CD14-positive monocyte (primary cell): ENCODE data around the gene CDKAL1. TPM values are rescaled to one million over a fixed set of nuclear protein-coding genes. Genes with fewer than 3 reads are reported as not detected.

ENCODE experiments used
- DNase-seq, 3 donors: peaks; one replicate each; pipeline ENCODE4 v3.0.0-alpha.2; 2011 to 2022
- H2AFZ ChIP-seq: 2 replicates; pipeline ENCODE4 v1.6.0; 2012; ENCODE audit warnings: mild to moderate bottlenecking, low read depth, low read length, inconsistent platforms; ENCODE audit not compliant: insufficient read depth, poor library complexity, severe bottlenecking
- H3K27ac ChIP-seq, 2 donors: 1 replicate in 1 of 2; 2 replicates in 1 of 2; pipeline ENCODE4 v1.5.1; 2012 to 2013; ENCODE audit warnings: low read length in 2 of 2, control low read depth in 1 of 2, inconsistent platforms in 1 of 2, low read depth in 1 of 2, mild to moderate bottlenecking in 1 of 2
- H3K27me3 ChIP-seq, 2 donors: one replicate each; pipeline versions ENCODE4 v1.6.0 to v1.6.1; 2011 to 2013; ENCODE audit warnings: low read length in 2 of 2; ENCODE audit not compliant: control insufficient read depth in 2 of 2, insufficient read depth in 2 of 2
- H3K36me3 ChIP-seq, 2 donors: replicated peaks in 1 of 2; 1 replicate in 1 of 2; 2 replicates in 1 of 2; pipeline versions ENCODE4 v1.5.1 to v1.6.1; 2012 to 2013; ENCODE audit warnings: low read length in 2 of 2, control low read depth in 1 of 2, inconsistent platforms in 1 of 2, mild to moderate bottlenecking in 1 of 2; ENCODE audit not compliant: insufficient read depth in 2 of 2, control insufficient read depth in 1 of 2
- H3K4me1 ChIP-seq, 2 donors: 1 replicate in 1 of 2; 2 replicates in 1 of 2; pipeline versions ENCODE4 v1.5.1 to v1.6.1; 2012 to 2013; ENCODE audit warnings: low read length in 2 of 2, control low read depth in 1 of 2, inconsistent platforms in 1 of 2, mild to moderate bottlenecking in 1 of 2, moderate library complexity in 1 of 2; ENCODE audit not compliant: insufficient read depth in 2 of 2, control insufficient read depth in 1 of 2
- H3K4me2 ChIP-seq: replicated peaks from 2 replicates; pipeline ENCODE3; 2012; ENCODE audit warnings: low read length, moderate library complexity, mild to moderate bottlenecking; ENCODE audit not compliant: poor library complexity, severe bottlenecking; ENCODE audit errors: extremely low read depth
- H3K4me3 ChIP-seq, 3 experiments: fragments of 200-600 bp in 1 of 3; sonication (generic) in 1 of 3; replicated peaks in 1 of 3; 1 replicate in 2 of 3; 2 replicates in 1 of 3; pipeline ENCODE4 v1.5.1; 2011 to 2013; ENCODE audit warnings: low read length in 3 of 3, mild to moderate bottlenecking in 3 of 3, control low read depth in 2 of 3, low read depth in 2 of 3, inconsistent platforms in 1 of 3, moderate library complexity in 1 of 3
- H3K79me2 ChIP-seq: 2 replicates; pipeline ENCODE4 v1.6.0; 2012; ENCODE audit warnings: mild to moderate bottlenecking, control low read depth, inconsistent platforms, low read length, moderate library complexity; ENCODE audit not compliant: insufficient read depth
- H3K9ac ChIP-seq: 2 replicates; pipeline ENCODE4 v1.6.0; 2017; ENCODE audit warnings: low read length, mild to moderate bottlenecking; ENCODE audit not compliant: insufficient read depth, poor library complexity, severe bottlenecking
- H3K9me3 ChIP-seq, 2 donors: replicated peaks in 1 of 2; 1 replicate in 1 of 2; 2 replicates in 1 of 2; pipeline versions ENCODE4 v1.5.1 to v1.6.1; 2012 to 2013; ENCODE audit warnings: low read length in 2 of 2, control low read depth in 1 of 2; ENCODE audit not compliant: control insufficient read depth in 1 of 2, insufficient read depth in 1 of 2
- H4K20me1 ChIP-seq: 2 replicates; pipeline ENCODE4 v1.6.0; 2012; ENCODE audit warnings: mild to moderate bottlenecking, low read length, control low read depth, moderate library complexity; ENCODE audit not compliant: insufficient read depth
- H3K27ac Mint-ChIP-seq, 7 donors: one replicate each; pipeline ENCODE4 v1.8.0; 2020; ENCODE audit warnings: mild to moderate bottlenecking in 7 of 7, mixed read lengths in 7 of 7, moderate library complexity in 6 of 7, inconsistent platforms in 2 of 7
- H3K27me3 Mint-ChIP-seq, 3 donors: one replicate each; pipeline ENCODE4 v1.8.0; 2021 to 2022; ENCODE audit warnings: low read depth in 3 of 3, mild to moderate bottlenecking in 3 of 3, mixed read lengths in 3 of 3, moderate library complexity in 3 of 3, inconsistent platforms in 1 of 3
- H3K36me3 Mint-ChIP-seq, 2 donors: one replicate each; pipeline ENCODE4 v1.8.0; 2020; ENCODE audit warnings: mixed read lengths in 2 of 2, inconsistent platforms in 1 of 2, mild to moderate bottlenecking in 1 of 2
- H3K4me1 Mint-ChIP-seq: one replicate; pipeline ENCODE4 v1.8.0; 2020; ENCODE audit warnings: mild to moderate bottlenecking, mixed read lengths
- H3K4me3 Mint-ChIP-seq, 2 donors: one replicate each; pipeline ENCODE4 v1.8.0; 2020; ENCODE audit warnings: mild to moderate bottlenecking in 2 of 2, mixed read lengths in 2 of 2, moderate library complexity in 1 of 2
- H3K9me3 Mint-ChIP-seq, 7 donors: one replicate each; pipeline ENCODE4 v1.8.0; 2020 to 2022; ENCODE audit warnings: mixed read lengths in 7 of 7, mild to moderate bottlenecking in 6 of 7, moderate library complexity in 6 of 7, inconsistent platforms in 2 of 7
- CTCF ChIP-seq: fragments of 200-600 bp; IDR thresholded peaks from one replicate; pipeline ENCODE4 v1.8.0; 2022; ENCODE audit warnings: antibody characterized with exemption, mild to moderate bottlenecking
- WGBS: methylation state at CpG from one replicate; pipeline ENCODE4 v1.1.5; 2013; ENCODE audit warnings: missing lambda C conversion rate; ENCODE audit not compliant: insufficient coverage; 5-methylcytosine and 5-hydroxymethylcytosine counted together
- intact Hi-C, 2 donors: fragments of 100-400 bp; cut with micrococcal nuclease; formaldehyde crosslinking; loops; one replicate each; pipeline versions ENCODE4 v1.15.0 to v1.15.1; 2023
- polyA plus RNA-seq, 3 donors: library from polyadenylated mRNA; depleted of rRNA in 1 of 3; unstranded in 2 of 3; stranded (reverse) in 1 of 3; fragments of 300-500 nt in 2 of 3; fragments of >200 nt in 1 of 3; fragmentation: Illumina TruSeq in 2 of 3; gene quantifications; 1 replicate in 2 of 3; 2 replicates in 1 of 3; pipeline ENCODE4 v1.2.3, GENCODE V29; 2012 to 2021

The CDKAL1 gene
- polyA plus RNA-seq, 3 donors, result 3.2 to 12.4 (median 8.3) TPM

DNA sequence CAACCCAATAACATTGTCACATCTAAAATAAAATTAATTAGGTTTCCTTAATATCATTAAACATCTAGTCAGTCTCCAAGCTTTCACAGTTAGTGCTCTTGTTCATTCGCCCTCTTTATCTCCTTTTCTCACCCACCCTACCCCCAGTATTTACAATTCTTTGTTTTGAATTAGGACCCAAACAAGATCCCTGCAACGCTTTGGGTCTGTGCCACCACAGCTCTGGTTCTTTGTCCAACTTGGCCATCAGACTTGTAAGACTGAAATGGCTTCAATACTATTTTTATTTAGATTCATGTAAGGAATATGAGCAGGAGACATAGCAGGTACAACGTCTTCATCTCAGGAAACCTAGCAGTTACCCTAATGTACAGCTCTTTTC lies 276.5 kb downstream of the CDKAL1 start:
- no peak overlapping the region for H3K9ac ChIP-seq
- no peaks in the 10 kb centered on the region for H3K9me3 ChIP-seq
- no peaks in the 10 kb centered on the region for H4K20me1 ChIP-seq
- H3K27ac ChIP-seq, result no peak overlapping the region
- no peak overlapping the region for H3K4me2 ChIP-seq
- H2AFZ ChIP-seq, result no peak overlapping the region
- no peak overlapping the region for H3K4me3 ChIP-seq
- H3K79me2 ChIP-seq, result no peaks in the 10 kb centered on the region
- peaks cover 0 to 12% (median 5%) of the 10 kb centered on the region in 7 donors for H3K9me3 Mint-ChIP-seq
- intact Hi-C loops, result no loop called here
- H3K4me3 Mint-ChIP-seq, result no peak overlapping the region
- no peaks in the 10 kb centered on the region for H3K4me1 ChIP-seq
- H3K4me1 Mint-ChIP-seq, result no peaks in the 10 kb centered on the region
- WGBS, result 100% methylated on average over 1 of the region's 3 CpGs
- no peak overlapping the region for H3K27ac Mint-ChIP-seq
- TF ChIP-seq CTCF, result no peak
- H3K36me3 ChIP-seq, result no peaks in the 10 kb centered on the region
- H3K27me3 ChIP-seq, result no peaks in the 10 kb centered on the region
- peaks cover 5 to 9% of the 10 kb centered on the region in 2 donors for H3K36me3 Mint-ChIP-seq
- H3K27me3 Mint-ChIP-seq, result no peaks in the 10 kb centered on the region
- no peak for DNase-seq

DNA sequence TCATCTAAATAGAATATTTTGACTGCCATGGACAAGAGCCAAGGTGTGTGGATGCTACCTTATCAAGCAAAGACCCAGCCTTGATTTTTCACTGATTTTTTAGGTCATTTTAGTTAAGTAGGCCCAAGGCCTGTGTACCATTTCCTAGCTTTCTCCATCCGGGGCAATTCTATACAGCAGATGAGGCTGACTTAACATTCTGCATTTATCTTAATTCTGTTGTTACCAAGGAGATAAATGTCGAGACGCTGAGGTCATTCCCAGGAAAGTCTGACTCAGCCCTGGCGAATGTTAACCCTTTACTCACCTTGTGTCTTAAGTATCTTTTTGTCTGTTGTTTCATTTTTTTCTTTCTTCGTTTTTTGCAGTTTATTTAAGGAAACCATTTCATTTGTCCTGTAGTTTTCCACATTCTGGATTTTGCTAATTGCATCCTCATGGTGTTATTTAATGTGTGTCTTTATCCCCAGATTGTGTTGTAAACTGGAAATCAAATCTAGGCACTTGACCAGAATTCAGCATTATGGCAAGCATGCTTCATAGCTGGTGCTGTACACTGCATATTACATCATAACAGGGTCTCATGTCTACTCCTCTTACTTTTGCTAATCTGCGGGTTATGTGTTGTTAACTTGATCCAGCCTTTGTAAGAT lies 277.0 kb downstream of the CDKAL1 start:
- no peaks in the 10 kb centered on the region for H3K27me3 Mint-ChIP-seq
- no peak for DNase-seq
- no peaks in the 10 kb centered on the region for H3K9me3 ChIP-seq
- H3K27ac Mint-ChIP-seq, result no peak overlapping the region
- H3K79me2 ChIP-seq, result no peaks in the 10 kb centered on the region
- no peak for TF ChIP-seq CTCF
- H2AFZ ChIP-seq, result no peak overlapping the region
- peaks cover 0 to 8% (median under 1%) of the 10 kb centered on the region in 7 donors for H3K9me3 Mint-ChIP-seq
- H3K27me3 ChIP-seq, result no peaks in the 10 kb centered on the region
- intact Hi-C loops, result no loop called here
- no peak overlapping the region for H3K9ac ChIP-seq
- no peak overlapping the region for H3K27ac ChIP-seq
- H3K36me3 ChIP-seq, result no peaks in the 10 kb centered on the region
- no peak overlapping the region for H3K4me3 ChIP-seq
- no peaks in the 10 kb centered on the region for H3K4me1 ChIP-seq
- H3K4me1 Mint-ChIP-seq, result no peaks in the 10 kb centered on the region
- H3K4me3 Mint-ChIP-seq, result no peak overlapping the region
- H3K36me3 Mint-ChIP-seq, result peaks cover 5 to 7% of the 10 kb centered on the region in 2 donors
- H3K4me2 ChIP-seq, result no peak overlapping the region
- H4K20me1 ChIP-seq, result no peaks in the 10 kb centered on the region
- WGBS, result 46% methylated on average over 3 of the region's 6 CpGs
